GM20431 (cell line): ENCODE measurements around the gene GLYAT.

Experiments
- in situ Hi-C: fragments of 300-500 bp; cut with MseI, MboI; formaldehyde crosslinking; loops from one replicate; pipeline ENCODE4 v1.15.0; 2020; ENCODE audit warnings: low sequenced_read_pairs; ENCODE audit not compliant: unreplicated experiment

Gene GLYAT, protein sequence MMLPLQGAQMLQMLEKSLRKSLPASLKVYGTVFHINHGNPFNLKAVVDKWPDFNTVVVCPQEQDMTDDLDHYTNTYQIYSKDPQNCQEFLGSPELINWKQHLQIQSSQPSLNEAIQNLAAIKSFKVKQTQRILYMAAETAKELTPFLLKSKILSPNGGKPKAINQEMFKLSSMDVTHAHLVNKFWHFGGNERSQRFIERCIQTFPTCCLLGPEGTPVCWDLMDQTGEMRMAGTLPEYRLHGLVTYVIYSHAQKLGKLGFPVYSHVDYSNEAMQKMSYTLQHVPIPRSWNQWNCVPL

DNA sequence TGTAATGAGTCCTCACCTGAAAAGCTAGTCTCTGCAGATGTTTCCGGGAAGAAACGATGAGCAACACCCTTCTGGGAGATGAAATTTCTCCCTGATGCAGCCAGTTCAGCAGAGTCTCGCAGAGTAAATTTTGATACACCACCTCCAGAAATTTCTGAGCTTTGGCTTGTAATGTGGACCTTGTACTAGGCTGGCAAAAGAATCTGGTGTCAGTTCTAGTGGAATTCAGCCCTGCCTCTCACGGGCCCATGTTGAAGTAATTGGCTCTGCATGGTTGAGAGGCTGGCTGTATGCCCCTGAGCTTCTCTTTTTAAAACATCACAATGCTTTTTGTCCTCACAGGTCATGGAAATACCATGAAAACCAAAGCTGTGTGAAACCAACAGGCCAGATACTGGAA is at the start of gene GLYAT:
GLYAT (minus strand) TSS at position 125 of the 400 bp plus-strand sequence. CDS start 7,447 bp downstream, outside the sequence.
- in situ Hi-C loops, result no loop called here

DNA sequence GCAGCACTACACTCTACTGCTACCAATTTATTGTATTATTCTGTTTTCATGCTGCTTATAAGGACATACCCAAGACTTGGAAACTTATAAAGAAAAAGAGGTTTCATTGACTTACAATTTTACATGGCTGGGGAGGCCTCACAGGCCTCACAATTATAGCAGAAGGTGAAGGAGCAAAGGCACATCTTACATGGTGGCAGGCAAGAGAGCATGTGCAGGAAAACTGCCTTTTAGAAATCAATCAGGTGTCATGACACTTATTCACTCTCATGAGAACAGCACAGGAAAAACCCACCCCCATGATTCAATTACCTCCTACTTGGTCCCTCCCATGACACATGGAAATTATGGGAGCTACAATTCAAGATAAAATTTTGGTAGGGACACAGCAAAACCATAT is 49.6 kb upstream of the GLYAT start:
- in situ Hi-C loops, result no loop called here

DNA sequence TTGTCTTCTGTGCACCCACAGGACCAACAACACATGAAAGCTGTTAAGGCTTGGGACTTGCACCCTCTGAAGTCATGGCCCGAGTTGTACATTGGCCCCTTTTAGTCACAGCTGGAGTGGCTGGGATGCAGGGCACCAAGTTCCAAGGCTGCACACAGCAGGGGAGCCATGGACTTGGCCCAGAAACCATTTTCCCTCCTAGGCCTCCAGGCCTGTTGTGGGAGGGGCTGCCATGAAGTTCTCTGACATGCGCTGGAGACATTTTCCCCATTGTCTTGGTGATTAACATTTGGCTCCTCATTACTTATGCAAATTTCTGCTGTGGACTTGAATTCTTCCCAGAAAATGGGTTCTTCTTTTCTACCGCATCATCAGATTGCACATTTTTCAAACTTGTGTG is 48.8 kb upstream of the GLYAT start:
- in situ Hi-C loops, result no loop called here

DNA sequence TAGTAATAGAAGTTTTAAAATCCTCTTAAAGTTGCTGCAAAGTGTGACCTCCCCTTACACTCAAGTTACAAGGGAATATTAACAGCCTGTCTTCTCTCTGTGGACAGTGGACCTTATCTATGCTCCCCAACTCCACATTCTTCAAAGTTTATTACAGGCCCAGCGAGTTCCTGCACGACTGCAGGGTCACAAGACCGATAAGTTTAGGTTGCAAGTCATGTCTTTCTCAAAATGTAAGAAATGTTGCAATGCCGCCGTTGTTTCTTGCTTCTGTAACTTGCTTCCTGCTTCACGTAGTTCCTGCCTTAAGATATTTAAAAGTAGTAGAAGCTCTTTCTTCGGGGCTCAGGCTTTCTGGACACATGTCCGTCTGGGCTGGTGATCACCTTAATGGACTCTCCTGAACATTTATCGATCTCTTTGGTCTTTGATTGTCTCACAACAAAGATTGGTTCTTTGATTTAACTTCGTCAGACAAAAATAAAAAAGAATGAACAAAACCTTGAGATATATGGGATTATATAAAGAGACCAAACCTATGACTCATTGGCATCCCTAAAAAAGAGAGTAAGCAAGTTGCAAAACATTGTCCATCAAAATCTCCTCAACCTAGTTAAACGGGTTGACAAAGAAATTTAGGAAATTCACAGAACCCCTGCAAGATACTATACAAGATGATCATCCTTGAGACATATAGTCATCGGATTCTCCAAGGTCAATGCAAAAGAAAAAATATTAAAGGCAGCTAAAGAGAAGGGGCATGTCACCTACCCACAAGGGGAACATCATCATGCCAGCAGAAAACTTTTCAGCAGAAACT is 45.4 kb upstream of the GLYAT start:
- in situ Hi-C loops, result no loop called here

DNA sequence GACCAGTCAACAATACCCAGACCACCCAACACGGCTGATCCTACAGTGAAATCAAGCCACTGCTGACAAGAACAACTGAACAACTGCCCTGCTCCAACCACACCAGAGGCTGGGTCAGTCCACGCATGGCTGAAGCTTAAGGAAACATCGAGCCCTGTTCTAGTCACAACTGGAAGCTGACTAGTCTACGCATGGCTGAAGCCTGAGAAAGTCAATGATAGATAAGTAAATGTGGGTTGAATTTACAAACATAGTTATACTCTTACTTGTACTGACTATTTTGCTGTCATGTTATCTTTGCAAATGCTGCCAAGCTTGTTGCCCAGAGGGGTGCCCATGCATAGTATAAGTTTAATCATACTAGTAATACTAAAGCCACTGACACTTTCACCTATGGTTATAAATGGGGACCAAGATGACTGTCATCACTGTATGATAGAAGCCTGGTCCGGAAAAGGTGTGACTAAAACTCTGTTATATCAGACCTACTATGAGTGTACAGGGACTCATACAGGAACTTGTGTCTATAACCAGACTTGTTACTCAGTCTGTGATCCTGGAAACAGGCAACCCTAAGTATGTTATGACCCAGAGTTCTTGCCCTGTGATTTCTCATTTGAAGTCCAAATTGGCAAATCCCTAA is 43.4 kb upstream of the GLYAT start:
- in situ Hi-C loops, result no loop called here

DNA sequence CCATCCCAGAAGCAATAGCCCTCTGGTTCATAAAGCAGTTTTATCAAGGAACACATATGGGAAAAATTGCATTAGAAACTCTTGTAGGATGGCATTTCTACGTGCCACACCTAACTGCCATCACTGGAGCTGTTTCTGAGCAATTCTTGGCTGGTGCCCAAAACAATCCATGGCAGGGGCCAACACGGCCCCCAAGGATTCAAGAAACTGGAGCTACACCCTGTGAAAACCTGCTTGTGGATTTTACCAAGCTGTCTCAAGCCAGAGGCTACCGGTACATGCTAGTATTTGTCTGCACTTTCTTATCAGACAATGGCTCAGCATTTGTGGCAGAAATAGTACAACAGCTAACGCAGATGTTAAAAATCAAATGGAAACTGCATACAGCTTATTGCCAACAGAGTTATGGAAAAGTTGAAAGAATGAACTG is 42.4 kb upstream of the GLYAT start:
- in situ Hi-C loops, result no loop called here

DNA sequence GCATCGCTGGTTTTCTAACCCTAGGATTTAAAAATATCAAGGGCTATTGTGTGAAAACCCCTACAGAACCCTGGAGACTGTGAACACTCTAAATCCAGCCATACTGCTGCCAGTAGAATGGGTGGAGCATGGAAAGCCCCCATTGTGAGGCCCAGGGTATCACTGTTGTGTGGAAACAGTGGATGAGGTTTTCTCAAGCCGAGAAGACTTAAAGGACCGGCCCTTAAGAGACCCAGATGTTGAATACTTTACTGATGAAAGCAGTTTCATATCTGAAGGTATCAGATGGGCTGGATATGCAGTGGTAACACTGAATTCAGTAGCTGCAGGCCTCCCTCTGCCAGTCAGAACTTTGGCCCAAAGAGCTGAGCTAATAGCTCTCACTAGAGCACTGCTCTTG is 41.6 kb upstream of the GLYAT start:
- in situ Hi-C loops, result no loop called here

DNA sequence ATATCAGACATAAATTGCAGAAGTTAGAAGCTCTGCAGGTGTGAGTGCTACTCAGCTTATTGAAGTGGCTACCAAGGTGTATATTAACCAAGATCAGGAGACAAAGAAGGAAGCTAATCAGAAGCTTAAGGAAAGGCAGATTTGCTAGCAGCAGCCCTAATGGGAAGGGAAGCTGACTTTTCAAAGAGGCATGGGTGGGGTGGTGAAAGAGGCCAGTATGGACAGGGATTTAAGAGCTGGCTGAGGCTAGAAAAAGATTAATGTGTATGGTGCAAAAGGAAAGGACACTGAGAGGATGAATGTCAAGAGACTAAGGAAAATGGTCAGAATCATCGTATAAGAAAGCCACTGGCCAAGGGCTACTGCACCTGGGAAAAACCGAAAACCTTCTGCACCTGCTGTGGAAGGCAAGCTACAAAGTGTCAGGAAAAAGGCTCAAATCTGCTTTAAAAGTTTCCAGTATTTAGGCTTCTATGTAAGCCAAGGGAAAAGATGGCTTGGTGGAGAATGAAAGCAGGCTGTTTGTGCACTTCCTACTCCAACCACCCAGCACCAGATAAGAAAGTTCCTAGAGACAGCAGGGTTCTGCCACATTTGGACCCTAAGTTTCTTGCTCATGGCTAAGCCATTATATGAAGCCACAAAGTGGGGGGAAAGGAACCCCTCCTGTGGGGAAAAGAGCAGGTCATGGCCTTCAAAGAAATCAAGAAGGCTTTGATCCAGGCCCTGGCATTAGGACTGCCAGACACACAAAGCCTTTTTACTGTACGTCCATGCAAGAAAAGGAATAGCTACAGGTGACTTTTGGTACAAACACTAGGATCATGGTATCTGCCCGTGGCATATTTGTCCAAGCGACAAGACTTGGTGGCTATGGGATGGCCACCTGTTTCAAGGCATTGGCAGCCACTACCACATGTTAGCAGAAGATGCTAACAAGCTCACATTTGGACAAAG is 40.9 kb upstream of the GLYAT start:
- in situ Hi-C loops, result no loop called here

DNA sequence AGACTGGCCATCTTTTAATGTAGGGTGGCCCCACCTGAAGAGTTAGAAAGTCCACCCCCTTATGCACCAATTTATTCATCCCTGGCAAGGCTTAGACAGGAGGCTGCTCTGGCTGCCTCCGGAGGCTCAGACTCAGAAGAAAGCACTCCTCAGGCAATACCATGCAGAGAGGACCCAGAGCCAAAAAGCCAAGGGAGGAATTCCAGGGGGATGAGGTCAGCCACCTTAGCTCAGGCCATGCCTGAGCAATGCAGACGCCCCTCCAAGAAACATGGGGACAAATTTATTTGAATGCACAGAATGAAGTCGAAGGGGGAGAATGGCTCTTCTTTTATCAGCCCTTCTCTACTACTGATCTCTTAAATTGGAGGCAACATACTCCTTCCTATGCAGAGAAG is 39.7 kb upstream of the GLYAT start:
- in situ Hi-C loops, result no loop called here

DNA sequence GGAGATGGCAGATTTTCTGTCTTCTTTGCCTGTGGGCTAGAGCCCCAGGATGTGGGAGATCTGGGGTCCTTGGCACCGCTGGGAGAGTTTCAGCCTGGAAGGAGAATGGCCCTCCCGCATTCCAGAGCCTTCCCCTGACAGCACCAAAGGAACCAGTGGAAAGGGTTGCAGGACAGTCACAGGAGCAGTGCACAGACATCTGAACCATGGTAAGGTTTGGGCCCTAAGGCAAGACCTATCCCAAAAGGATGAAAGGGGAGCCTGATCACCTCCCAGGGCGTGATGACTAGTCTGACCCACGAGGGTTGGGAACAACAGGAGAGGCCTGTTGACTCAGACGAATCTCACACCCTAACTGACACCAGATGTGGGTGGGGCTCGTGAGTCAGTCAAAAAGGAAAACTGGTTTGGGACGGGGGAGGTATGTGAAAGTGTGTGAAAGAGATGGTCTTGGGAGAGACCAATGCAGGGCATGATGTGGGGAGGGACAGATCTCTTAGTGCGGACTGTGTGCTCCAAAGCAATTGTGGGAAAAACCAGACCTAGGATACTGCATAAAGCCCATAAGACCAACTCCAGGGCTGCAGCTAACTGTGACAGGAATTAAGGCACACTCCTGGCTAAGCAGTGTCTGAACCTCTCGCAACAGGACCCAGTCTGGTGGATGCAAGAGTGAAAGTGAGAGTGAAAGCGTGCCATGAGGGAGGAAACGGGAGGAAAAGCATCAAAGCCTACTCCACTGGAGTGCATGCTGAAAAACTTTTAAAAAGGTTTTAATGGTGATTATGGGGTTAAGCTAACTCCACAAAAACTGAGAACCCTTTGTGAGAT is 39.1 kb upstream of the GLYAT start:
- in situ Hi-C loops, result no loop called here

DNA sequence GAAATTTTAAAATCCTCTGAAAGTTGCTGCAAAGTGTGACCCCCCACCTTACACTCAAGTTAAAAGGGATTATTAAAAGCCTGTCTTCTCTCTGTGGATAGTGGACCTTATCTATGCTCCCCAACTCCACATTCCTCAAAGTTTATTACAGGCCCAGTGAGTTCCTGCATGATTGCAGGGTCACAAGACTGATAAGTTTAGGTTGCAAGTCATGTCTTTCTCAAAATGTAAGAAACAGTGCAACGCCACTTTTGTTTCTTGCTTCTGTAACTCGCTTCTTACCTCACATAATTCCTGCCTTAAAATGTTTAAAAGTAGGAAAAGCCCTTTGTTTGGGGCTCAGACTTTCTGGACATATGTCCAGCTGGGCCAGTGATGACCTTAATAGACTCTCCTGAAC is 38.4 kb upstream of the GLYAT start:
- in situ Hi-C loops, result no loop called here

DNA sequence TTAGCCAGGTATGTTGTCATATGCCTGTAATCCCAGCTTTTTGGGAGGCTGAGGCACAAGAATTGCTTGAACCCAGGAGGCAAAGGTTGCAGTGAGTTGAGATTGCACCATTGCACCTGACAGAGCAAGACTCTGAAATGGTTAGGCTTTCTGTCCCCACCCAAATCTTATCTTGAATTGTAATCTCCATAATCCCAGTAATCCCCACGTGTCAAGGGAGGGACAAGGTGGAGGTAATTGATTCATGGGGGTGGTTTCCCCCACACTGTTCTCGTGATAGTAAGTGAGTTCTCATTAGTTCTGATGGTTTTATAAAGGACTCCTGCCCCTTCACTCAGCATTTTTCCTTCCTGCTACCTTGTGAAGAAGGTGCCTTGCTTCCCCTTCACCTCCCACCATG is 37.6 kb upstream of the GLYAT start:
- in situ Hi-C loops, result no loop called here

DNA sequence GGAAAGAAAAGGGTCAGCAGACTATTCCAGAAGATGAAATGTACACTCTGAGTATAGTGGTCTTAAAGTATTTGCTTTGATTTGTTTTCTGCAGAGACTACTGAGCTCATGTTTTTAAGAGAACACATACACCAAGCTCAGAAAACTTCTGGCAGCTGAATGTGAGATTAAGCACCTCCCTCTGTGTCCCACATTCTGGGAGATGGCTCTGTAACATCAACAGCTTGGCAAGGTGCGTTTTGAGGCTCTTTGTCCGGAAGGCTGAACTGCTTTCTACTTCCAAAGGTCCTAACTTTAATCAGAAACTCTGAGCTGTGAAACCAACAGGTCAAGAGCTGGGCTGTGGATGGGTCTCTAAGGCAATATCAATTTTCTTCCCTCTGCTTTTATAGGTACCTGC is 36.4 kb upstream of the GLYAT start:
- in situ Hi-C loops, result no loop called here

DNA sequence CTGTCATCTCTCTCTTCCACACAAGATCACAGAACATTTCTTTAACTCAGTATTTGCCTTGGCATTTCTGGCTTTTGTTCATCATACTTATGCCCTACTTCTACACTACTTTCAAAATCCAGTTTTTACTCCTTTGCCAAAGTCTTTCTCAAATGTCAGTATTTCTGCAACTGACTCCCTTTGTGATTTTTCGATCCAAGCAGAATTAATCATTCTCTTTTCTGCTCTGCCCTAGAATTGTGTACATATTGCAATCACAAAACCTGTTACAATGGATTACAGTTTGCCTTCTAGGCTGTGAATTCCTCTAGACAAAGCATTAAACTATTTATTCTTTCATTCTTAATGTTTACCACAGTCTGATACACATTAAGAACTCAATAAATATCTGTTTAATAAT is 33.3 kb upstream of the GLYAT start:
- in situ Hi-C loops, result no loop called here

DNA sequence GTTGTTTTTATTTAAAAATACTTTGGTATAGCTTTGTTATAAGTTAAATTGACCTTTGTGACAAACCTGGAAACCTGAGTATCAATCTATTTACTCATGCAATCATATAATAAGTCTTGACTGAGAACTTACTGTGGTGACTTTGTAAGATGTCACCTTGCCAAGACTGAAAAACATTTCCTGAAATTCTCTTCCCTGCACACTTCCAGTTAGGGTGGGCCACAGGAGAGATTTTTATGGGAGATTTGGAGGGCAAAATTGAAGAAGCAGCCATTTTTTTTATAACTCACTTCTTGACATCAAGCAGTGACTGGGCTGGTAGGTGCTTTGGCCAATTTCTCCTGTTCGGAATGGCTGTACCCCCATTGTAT is 31.4 kb upstream of the GLYAT start:
- in situ Hi-C loops, result no loop called here

DNA sequence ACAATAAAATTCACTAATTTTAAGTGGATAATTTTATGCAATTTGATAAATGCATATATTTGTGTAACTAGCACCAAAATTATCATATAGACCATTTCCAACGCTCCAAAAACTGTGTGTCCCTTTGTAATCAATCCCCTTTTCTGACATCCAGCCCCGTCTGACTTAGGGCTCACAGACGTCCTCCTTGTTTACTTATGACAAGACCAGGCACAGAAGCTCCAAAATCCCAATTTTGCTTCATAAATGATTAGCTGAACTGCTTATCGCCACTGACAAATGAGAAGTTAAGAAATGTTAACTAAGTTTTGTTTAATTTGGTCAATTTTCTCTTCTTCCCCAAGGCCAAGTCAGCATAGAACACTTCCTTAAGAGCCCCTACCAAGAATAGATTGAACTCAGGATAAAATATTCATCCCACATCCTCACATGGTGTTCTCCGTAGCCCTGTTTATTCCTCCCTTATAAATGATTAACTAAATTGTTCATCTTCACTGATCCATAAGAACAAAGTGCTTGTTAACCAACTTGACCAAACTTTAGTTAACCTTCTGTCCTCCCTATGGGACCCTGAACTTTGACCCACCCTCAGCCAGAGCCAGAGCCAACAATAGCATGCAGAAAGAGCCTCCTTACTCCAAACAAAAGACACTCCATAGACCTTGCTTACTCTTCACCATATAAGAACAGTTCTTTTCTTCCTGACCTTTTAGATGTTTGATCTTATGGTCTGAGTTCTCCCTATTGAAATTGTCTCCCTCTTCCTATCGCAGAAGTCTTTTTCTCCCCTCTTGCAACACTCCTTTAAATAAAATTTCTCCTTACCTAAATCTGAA is 30.8 kb upstream of the GLYAT start:
- in situ Hi-C loops, result no loop called here

DNA sequence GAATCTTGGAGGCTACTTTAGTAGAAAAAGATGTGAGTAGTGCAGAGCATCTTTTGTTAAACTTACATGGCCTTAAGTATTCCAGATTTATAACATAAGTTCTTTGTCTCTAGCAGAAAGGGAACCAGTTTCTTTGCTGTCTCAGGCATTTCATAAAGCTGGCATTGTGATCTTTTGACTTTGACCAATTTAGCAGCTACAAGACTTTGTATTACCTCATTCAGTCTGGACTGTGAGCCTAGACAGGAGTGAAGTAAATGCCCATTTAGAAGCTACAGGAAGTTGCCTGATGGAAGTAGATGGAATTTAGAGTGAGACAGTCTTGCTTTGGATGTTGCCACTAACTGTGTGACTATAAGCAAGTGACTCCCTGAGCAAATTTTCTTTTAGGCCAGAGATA is 25.7 kb upstream of the GLYAT start:
- in situ Hi-C loops, result no loop called here

DNA sequence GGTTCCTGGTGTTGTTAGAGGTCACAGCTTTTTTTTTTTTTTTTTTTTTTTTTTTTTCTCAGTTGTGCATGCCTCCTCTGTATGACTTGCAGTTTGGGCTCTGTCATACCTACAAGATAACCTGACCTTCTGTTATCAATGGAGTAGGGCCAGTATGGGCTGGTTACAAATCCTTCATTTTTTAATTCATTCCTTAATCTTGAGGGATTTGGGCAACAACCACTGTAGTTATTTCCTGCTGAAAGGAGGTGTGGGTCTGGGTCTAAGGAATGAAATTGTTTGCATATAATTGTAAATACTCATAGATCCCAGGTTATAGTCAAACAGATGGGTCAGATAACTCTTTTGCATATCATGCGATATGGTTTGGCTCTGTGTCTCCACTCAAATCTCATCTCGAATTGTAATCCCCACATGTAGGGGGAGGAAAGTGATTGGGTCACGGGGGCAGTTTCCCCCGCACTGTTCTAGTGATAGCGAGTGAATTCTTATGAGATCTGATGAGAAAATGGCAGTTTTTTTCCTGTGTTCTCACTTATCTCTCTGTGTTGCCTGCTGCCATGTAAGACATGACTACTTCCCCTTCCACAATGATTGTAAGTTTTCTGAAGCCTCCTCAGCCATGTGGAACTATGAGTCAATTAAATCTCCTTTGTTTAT is 14.1 kb upstream of the GLYAT start:
- in situ Hi-C loops, result no loop called here
